Prostate gland (tissue), 2 donors: Measurements from ENCODE around the gene SUFU. TPM values are rescaled to one million over a fixed set of nuclear protein-coding genes. Genes with fewer than 3 reads are reported as not detected.
"Not testable (repeated sequence)": the region's sequence is repeated elsewhere in the genome, so short reads cannot be mapped to it uniquely, and the experiment has no call there.

ENCODE experiments used
- DNase-seq: peaks from one replicate; pipeline ENCODE4 v3.0.0-alpha.2; 2019; ENCODE audit warnings: low spot score
- H3K27ac ChIP-seq, 2 donors: fragments of 200-600 bp; sonication (generic); 2 replicates each; pipeline ENCODE4 v1.5.1; 2017 to 2019
- H3K27me3 ChIP-seq: fragments of 200-600 bp; sonication (generic); replicated peaks from 2 replicates; pipeline ENCODE4 v1.5.1; 2019; ENCODE audit not compliant: insufficient read depth
- H3K36me3 ChIP-seq, 2 donors: fragments of 200-600 bp; sonication (generic); 1 replicate in 1 of 2; 2 replicates in 1 of 2; pipeline versions ENCODE4 v1.5.1 to v1.8.1; 2017 to 2019
- H3K4me1 ChIP-seq: fragments of 200-600 bp; sonication (generic); replicated peaks from 2 replicates; pipeline ENCODE4 v1.5.1; 2019
- H3K4me3 ChIP-seq, 2 donors: fragments of 200-600 bp; sonication (generic); 2 replicates each; pipeline ENCODE4 v1.5.1; 2017 to 2019
- H3K9me3 ChIP-seq: fragments of 200-600 bp; sonication (generic); 2 replicates; pipeline ENCODE4 v1.5.1; 2017
- POLR2A ChIP-seq: fragments of 450-650 bp; IDR thresholded peaks from one replicate; pipeline ENCODE4 v1.6.1; 2016; ENCODE audit warnings: antibody characterized with exemption, mild to moderate bottlenecking
- POLR2AphosphoS5 ChIP-seq: sonication (generic); formaldehyde crosslinking; IDR thresholded peaks from one replicate; pipeline ENCODE4 v1.6.1; 2017; ENCODE audit warnings: antibody characterized with exemption
- WGBS: methylation state at CpG from one replicate; pipeline ENCODE4 v1.1.5; 2018; 5-methylcytosine and 5-hydroxymethylcytosine counted together
- intact Hi-C: fragments of 100-400 bp; cut with DNase I; formaldehyde crosslinking; loops from one replicate; pipeline ENCODE4 v1.14.2; 2022
- total RNA-seq, 2 donors: library from RNA; depleted of rRNA; stranded (reverse); fragments of >200 nt; gene quantifications; one replicate each; pipeline ENCODE4 v1.1.0, GENCODE V29; 2016
- TF ChIP-seq, protein P1 (sequence below), 4 experiments: fragments of 200-600 bp in 2 of 4; fragments of 450-650 bp in 2 of 4; sonication (generic) in 2 of 4; IDR thresholded peaks; 1 replicate in 3 of 4; 2 replicates in 1 of 4; pipeline ENCODE4 v1.5.1; 2016 to 2019; ENCODE audit warnings: antibody characterized with exemption in 4 of 4, mild to moderate bottlenecking in 2 of 4, moderate library complexity in 2 of 4

SUFU gene
- total RNA-seq, result 10 to 100 TPM; 17.4 to 20.4 TPM

GRCh38 chr10:102503264-102504178 lies at the start of gene SUFU:
Gene SUFU (plus strand): TSS chr10:102503972. CDS start chr10:102504153, 181 bp downstream.
- intact Hi-C loops, result loop anchor here (2.0 to 10.0 kb wide), 3 partner anchors 81 to 141 kb away; partner anchors contain the start of genes NFKB2 and TRIM8
- WGBS, result under 1% methylated on average over 43 of the region's 44 CpGs
- H3K36me3 ChIP-seq, result no peaks in the 10 kb centered on the region

DNA sequence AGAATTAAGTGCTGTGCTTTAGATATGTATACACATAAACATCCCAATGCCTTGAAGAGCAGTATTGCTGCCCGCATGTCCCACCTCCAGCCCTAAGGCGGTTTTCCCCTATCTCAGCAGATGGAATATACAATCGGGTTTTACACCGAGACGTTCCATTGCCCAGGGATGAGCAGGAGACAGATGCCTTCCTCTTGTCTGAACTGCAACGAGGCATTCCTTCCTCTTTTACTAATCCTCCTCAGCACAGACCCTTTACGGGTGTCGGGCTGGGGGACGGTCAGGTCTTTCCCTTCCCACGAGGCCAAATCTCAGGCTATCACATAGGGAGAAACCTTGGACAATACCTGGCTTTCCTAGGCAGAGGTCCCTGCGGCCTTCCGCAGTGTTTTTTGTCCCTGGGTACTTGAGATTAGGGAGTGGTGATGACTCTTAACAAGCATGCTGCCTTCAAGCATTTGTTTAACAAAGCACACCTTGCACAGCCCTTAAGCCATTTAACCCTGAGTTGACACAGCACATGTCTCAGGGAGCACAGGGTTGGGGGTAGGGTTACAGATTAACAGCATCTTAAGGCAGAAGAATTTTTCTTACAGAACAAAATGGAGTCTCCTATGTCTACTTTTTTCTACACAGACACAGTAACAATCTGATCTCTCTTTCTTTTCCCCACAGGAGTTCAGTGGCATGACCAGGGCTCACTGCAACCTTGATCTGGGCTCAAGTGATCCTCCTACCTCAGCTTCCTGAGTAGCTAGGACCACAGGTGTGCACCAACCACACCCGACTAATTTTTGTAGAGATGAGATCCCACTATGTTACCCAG lies 48.9 kb upstream of the SUFU start:
- H3K36me3 ChIP-seq, H3K4me3 ChIP-seq, DNase-seq, H3K27me3 ChIP-seq, H3K27ac ChIP-seq, intact Hi-C loops, H3K4me1 ChIP-seq, H3K9me3 ChIP-seq: not testable (repeated sequence)
- 66% methylated on average over 13 of the region's 13 CpGs for WGBS

More at GRCh38 chr10:102503264-102504178, at the start of gene SUFU:
- Histone ChIP-seq H3K4me1 (peaks cover 10% of the 10 kb centered on the region), H3K9me3 (no peaks in the 10 kb centered on the region), H3K27ac (peak within 1 kb of the TSS; percentile 87 to 89), H3K4me3 (peak within 1 kb of the TSS; percentile 88 to 95), H3K27me3 (no peaks in the 10 kb centered on the region)
- peak; percentile 99 for DNase-seq
- TF ChIP-seq POLR2AphosphoS5, result peak; percentile 91
- TF ChIP-seq POLR2A, result peak; percentile 91
- TF ChIP-seq, protein P1, sequence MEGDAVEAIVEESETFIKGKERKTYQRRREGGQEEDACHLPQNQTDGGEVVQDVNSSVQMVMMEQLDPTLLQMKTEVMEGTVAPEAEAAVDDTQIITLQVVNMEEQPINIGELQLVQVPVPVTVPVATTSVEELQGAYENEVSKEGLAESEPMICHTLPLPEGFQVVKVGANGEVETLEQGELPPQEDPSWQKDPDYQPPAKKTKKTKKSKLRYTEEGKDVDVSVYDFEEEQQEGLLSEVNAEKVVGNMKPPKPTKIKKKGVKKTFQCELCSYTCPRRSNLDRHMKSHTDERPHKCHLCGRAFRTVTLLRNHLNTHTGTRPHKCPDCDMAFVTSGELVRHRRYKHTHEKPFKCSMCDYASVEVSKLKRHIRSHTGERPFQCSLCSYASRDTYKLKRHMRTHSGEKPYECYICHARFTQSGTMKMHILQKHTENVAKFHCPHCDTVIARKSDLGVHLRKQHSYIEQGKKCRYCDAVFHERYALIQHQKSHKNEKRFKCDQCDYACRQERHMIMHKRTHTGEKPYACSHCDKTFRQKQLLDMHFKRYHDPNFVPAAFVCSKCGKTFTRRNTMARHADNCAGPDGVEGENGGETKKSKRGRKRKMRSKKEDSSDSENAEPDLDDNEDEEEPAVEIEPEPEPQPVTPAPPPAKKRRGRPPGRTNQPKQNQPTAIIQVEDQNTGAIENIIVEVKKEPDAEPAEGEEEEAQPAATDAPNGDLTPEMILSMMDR (IDR thresholded peaks at IDR 0.05), result peak; percentile 92 to 98 (median 95)

DNA sequence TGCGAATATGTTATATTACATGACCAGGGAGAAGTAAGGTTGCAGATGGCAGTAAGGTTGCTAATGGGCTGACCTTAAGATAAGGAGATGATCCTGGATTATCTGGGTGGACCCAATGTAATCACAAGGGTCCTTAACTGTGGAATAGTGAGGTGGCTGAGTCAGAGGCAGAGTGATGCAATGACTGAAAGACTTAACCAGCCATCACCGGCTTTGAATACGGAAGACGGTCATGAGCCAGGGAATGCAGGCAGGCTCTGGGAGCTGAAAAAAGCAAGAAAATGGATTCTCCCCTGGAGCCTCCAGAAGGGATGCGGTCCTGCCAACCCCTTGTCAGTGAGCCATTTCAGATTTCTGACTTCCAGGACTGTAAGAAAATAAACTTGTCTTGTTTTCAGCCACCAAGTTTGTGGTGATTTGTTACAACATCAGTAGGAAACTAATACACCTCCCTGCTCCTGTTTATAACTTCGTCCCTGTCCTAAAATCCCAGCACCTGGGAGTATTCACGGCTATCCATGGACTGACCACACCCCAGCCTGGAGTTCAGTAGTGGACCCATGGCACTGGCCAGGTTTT lies 47.8 kb upstream of the SUFU start:
- no peaks in the 10 kb centered on the region for H3K27me3 ChIP-seq
- H3K4me3 ChIP-seq, result no peak overlapping the region
- no peak overlapping the region for H3K27ac ChIP-seq
- intact Hi-C loops, result no loop called here
- H3K36me3 ChIP-seq, result no peaks in the 10 kb centered on the region
- DNase-seq, result no peak
- H3K9me3 ChIP-seq, result no peaks in the 10 kb centered on the region
- WGBS, result 82% methylated on average over 7 of the region's 7 CpGs
- no peak for TF ChIP-seq POLR2A
- TF ChIP-seq, protein P1 (IDR thresholded peaks at IDR 0.05), result no peak
- no peak for TF ChIP-seq POLR2AphosphoS5
- H3K4me1 ChIP-seq, result no peaks in the 10 kb centered on the region

- WGBS, result 78% methylated on average over 9 of the region's 9 CpGs
- peaks cover 5% of the 10 kb centered on the region for H3K4me1 ChIP-seq
- H3K27me3 ChIP-seq, result no peaks in the 10 kb centered on the region
These were observed 46.1 kb upstream of the SUFU start for GRCh38 chr10:102457591-102458150.

More at GRCh38 chr10:102457591-102458150, 46.1 kb upstream of the SUFU start:
- no peak for TF ChIP-seq POLR2AphosphoS5
- no peak for TF ChIP-seq POLR2A
- TF ChIP-seq, protein P1 (IDR thresholded peaks at IDR 0.05), result no peak
- no peak overlapping the region for H3K4me3 ChIP-seq
- H3K36me3 ChIP-seq, result no peaks in the 10 kb centered on the region
- intact Hi-C loops, result no loop called here
- H3K9me3 ChIP-seq, result no peaks in the 10 kb centered on the region
- no peak for DNase-seq
- no peak overlapping the region for H3K27ac ChIP-seq
